HG03571 (cell line): ENCODE results near the gene RAB8A.

ENCODE experiments used
- ATAC-seq: cut with Tn5 transposase; IDR thresholded peaks from one replicate; pipeline ENCODE4 v1.9.1; 2021; ENCODE audit not compliant: unreplicated experiment

RAB8A gene

DNA sequence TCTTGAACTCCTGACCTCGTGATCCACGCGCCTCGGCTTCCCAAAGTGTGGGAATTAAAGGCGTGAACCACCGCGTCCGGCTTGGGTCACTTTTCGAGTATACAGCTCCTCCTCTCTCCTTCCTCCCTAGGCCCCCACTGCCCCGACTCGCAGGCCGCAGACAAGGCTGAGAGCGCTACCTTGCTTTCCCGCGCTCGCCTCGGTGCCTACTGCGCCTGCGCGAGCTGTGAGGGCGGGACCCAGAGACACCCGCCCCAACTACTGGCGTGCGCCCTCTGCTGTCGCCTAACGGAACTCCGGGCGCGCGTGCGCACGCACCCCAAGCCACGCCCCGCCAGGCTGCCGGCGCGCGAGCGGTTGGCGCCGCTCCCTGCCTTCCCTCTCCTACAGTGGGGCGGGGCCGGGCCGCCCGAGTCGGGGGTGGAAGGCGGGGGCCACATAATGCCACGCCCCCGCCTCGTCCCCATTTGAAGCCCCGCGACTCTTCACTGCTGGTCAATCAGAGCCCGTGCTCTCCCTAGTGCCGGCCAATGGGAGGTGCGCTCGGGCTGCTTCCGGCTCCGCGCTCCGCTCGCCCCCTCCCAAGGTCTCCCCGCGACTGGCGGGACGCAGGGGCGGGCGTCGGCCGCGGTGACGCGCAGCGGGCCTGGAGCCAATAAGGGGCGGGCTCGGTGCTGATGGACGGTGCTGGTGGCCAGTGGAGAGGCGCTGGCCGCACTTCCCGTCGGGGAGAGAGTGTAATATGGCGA, at the start of gene RAB8A:
Gene RAB8A (plus strand): TSS at position 730 of the 749 bp plus-strand sequence. CDS start 13 bp downstream, at position 743.
- ATAC-seq: peak; percentile 86

DNA sequence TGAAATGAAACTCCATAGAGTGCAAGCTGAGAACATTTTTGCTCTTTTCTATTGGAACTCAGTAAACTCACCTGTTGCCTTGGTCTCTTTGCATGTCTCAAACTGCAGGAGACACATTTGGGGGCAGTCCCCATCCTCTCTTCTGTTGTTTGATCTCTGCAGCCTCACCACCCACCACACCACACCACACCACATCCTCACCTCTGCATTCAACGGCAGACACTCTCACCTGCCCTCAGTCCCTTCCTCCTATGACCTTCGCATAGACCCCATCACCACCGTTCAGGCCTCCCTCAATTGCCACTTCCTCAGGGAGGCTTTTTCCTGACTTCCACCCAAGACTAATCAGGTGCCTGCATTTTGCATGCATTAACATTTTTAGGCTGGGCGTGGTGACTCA, 49.7 kb upstream of the RAB8A start:
- no peak for ATAC-seq

DNA sequence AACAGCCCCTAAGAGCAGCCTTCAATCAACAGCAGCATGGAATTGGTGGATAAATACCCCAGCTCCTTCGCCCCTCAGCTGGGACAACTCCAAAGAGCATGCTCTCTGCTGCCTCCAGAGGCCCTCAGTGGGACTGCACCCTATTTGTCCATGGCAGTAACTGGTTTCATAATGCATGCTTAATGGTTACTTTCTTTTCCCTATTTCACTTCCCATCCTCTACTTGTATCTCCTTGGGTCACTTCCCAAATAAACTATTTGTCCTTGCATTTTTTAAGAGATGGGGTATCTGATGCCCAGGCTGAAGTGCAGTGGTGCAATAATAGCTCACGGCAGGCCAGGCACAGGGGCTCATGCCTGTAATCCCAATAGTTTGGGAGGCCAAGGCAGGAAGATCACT, 48.9 kb upstream of the RAB8A start:
- ATAC-seq: no peak

DNA sequence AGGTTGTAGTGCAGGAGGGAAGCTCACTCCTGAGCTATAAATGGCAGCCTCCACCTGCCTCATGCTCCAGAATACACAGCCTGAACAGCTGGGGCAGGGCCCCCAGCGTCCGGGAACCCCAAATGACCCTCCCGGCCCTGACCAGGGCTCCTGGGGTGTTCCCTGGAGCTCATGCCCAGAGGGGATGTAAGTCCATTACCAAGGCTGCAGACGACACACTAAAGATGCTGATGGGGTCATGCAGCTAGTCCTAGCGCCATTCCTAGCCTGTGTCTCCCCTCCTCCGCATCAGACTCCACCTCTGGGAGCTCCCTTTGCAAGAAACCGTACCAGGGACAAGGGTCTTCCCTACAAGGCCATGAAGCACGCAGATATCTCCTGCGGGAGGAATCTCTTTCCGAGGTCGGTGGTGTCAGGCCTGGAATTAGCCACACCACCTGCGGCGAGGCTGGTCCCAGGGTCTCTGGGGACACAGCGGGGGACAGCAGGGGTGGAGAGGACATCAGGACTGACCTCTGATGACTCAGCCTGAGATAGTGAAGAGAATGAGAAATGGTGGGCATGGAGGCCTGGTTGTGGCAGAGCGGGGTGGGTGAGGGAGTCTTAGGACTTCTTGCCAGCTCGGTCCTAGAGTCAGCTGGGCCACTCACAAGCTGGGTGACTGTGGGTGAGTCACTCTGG, 47.3 kb upstream of the RAB8A start:
- no peak for ATAC-seq

DNA sequence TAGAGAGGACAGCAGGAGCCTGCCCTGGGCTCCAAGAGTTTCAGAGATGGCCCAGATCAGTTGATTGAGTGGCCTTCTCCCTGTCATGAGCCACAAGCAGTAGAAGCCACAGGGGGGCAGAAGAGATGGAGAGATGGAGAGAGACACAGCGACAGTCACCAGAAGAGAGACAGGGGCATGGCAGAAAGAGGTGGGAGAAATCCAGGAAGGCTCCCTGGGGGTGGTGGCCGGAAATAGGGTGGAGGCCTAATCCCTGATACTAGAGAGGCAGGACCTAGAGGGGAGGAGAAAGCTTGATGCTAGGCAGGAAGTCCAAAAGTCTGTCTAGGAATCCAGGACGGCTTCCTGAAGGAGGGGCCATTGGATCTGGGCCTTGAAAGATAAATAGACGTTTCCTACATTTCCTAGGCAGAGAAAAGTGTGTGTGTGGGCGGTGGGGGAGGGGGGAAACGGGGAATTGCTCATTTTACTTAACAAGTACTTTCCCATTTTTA, 45.0 kb upstream of the RAB8A start:
- ATAC-seq: no peak

DNA sequence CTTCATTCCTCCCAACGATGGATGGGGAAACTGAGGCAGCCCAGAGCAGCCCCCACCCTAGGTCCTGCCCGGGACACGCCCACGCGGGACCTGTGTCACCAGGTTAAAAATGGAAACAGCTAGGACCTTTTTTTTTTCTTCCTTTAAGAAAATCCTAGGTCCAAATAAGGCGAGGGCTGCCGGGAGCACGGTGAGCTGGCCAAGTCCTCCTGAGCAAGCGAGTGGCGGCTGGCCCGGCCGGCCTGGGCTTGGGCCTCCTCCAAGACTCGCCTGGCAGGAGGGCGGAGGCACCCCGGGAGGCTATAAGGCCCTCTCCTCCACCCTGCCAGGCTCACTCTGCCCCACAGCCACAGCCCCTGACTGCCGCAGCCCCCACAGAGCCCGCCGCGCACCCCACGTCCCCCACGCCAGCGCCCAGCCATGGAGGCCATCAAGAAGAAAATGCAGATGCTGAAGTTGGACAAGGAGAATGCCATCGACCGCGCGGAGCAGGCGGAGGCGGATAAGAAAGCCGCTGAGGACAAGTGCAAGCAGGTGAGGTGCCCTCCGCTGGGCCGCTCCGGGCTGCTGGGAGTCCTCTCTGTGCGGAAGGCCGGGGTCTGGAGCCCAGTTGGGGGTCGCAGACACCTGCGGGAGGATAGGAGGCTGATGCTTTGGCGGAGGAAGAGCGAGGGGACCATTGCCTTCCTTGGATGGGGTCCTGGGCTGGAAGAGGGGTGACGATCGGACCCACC, 44.3 kb upstream of the RAB8A start:
- ATAC-seq: no peak

DNA sequence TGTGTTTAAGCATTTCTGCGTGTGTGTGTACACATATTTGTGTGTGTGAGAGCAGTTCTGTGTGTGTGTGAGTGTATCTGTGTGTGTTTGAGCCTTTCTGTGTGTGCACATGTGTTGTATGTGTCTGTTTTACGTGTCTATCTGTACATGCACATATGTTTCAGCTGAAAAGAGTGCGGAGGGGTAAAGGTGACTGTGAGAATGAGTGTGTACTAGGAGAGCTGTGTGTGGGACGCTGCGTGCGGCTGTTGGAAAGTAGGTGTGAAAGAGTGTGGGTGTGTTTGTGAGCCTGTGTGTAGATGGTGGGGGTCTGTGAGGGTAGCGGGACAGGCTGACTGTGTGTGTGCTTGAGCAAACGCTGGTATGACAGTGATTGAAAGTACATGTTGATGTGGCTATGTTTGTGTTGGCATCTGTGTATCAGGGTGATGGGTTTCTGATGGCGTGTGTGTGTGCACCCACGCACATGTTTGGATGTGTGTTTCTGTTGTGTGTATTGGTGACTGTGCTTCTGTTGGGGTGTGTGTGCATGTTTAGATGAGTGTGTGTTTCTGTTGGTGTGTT, 42.9 kb upstream of the RAB8A start:
- no peak for ATAC-seq

DNA sequence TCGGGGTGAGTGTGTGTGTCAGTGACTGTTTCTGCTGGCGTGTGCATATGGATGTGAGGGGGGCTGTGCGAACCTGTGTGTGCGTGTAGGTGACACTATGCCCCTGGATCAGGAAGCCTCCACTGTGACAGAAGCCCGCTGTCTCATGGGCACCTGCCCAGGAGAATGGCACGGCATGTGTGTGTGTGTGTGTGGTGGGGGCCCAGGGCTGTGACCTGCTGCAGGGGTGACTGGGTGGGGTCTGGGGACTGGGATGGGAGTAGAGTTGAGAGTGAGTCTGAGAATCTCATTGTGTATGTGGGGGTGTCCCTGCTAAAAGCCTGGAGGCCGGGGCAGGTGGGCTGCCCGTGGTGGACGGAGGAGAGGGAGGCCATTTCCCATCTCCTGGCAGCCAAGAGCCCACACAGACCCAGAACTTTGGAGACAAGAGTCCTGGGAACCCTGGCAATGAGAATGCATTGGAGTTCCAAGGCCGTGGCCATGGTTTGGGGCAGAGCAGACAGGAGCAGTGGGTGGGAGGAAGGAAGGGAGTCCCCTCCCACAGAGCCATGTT, 41.8 kb upstream of the RAB8A start:
- ATAC-seq: no peak

DNA sequence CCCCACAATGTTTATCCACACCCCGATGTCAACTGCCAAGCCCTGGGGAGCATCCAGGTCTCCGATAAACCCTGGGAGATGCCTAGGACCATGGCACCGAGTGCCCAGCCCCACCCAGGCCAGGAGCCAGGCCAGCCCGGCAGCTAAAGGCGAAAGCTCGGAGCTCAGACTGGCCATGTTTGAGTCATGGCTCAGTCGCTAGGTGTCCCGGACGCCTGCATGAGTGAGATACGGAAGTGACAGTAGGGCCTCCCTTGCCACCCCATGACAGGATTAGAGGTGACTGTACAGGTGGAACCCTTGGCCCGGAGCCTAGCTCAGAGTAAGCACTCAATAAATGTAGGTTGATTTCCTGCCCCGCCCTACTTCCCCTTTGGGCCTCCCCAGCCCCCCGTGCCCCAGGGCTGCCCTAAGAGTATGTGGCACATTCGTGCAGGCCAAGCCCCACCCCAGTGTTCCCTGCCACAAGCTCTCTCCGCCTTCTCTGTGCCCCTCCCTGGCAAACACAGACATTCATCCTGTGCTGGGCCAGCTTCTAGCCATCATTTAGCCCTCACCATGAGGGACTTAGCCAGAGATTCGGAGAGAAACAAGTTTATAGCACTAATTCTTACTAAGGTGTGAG, 41.2 kb upstream of the RAB8A start:
- peak; percentile 58 for ATAC-seq

DNA sequence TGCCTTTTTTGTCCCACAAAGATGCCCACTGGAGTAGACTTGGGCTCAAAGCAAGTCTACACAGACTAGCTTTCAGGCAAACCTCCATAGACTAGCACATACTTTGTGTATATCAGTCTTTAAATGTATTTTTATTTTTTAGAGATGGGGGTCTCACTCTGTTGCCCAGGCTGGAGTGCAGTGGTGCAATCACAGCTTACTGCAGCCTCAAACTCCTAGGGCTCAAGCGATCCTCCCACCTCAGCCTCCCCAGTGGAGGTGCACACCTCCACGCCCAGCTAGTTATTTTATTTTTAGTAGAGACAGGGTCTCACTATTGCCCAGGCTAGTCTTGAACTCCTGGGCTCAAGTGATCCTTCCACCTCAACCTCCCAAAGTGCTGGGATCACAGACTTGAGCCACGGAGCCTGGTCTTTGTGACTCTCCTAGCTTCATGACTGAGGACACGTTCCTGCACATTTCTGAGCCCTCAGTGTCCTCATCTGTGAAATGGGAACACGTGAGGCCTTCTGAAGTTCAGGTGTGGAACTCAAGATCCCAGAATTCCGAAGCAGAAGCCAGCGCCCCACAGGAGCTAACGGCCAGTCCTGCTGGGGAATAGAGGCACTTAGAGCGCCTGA, 40.5 kb upstream of the RAB8A start:
- no peak for ATAC-seq

DNA sequence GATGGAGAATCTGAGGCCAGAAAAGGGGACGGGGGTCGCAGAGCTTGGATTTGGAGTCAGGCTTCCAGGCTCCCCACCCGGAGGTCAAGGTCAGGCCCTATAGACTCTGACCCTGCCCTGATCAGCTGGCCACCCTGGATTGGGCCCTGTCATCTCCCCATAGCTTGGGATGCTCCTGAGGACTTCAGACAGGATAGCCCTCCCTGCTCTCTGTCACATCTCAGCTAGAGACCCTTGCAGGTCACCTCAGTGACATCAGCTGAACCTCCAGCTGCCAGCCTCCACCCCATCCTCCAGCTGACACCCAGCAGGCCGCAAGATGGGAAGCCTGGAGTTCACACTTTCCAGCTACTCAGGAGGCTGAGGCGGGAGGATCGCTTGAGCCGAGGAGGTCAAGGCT, 38.2 kb upstream of the RAB8A start:
- ATAC-seq: no peak

DNA sequence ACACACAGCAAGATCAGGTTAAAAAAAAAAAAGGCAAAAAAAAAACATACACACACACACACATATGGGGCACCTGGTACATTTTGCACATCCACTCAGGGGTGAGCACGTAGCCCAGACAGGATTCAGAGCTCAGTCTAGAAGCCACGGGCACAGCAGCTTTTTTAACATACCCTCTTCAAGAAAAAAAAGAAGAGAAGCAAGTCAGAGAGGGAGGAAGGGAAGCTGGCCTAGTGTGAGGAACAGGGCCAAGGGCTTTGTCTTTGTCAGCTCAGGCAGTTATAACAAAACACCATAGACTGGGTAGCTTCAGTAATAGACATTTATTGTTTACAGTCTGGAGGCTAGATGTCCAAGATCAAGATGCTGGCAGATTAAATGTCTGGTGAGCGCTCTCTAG, 37.7 kb upstream of the RAB8A start:
- no peak for ATAC-seq

DNA sequence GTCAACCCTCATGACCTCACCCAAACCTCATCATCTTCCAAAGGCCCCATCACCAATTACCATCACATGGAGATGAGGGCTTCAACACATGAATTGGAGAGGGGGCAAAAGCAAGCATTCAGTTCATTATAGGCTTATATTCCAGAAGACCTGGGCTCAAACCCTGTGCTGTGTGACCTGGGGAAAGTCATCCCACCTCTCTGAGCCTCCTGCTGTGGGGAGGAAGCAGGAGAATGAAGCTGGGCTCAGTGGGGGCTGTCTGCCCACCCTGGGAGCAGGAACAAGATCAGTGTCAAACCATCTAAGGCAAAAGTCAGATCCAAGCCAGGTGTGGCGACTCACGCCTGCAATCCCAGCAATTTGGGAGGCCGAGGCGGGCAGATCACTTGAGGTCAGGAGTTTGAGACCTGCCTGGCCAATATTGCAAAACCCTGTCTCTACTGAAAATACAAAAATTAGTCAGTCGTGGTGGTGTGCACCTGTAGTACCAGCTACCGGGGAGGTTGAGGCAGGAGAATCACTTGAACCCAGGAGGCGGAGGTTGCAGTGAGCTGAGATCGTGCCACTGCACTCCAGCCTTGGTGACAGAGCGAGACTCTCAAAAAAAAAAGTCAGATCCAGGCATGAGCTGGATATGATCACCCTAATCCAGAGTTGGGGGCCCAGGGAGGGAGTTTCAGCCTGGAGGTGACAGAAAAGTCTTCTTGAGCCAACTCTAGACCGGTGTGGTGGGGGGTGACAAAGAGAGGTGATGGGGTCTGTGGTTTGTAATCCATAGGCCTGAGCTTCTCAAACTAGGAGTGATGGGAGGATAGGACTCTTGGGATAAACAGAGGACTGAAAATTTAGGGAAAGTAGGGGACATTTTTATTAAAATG, 37.0 kb upstream of the RAB8A start:
- ATAC-seq: no peak

DNA sequence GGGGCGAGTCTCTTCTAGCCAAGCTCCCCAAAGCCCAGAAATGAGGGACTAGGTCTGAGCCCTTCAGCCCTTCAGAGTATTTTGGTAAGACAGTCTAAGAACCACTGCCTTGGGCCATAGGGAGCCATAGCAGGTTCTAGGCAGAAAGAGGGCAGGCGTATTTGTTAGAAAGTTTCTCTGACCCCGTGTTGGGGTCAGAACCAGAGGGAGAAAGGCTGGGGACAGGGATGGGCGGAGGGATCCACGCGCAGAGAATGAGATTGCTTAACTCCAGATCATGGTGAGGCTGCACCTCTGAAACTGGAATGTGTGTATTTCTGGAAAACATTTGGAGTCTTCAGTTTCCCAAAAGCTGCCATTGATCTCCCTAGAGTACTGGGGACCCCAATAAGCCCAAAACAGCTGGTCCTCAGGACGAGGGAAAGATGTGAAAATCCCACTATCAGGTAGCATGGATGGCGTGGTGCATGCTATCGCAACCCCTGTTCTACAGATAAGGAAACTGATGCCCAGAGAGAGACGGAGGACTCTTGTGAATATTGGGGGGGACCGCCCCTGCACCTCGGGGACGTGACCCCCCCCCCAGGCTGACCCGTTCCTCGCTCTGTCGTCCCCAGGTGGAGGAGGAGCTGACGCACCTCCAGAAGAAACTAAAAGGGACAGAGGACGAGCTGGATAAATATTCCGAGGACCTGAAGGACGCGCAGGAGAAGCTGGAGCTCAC, 36.1 kb upstream of the RAB8A start:
- no peak for ATAC-seq

DNA sequence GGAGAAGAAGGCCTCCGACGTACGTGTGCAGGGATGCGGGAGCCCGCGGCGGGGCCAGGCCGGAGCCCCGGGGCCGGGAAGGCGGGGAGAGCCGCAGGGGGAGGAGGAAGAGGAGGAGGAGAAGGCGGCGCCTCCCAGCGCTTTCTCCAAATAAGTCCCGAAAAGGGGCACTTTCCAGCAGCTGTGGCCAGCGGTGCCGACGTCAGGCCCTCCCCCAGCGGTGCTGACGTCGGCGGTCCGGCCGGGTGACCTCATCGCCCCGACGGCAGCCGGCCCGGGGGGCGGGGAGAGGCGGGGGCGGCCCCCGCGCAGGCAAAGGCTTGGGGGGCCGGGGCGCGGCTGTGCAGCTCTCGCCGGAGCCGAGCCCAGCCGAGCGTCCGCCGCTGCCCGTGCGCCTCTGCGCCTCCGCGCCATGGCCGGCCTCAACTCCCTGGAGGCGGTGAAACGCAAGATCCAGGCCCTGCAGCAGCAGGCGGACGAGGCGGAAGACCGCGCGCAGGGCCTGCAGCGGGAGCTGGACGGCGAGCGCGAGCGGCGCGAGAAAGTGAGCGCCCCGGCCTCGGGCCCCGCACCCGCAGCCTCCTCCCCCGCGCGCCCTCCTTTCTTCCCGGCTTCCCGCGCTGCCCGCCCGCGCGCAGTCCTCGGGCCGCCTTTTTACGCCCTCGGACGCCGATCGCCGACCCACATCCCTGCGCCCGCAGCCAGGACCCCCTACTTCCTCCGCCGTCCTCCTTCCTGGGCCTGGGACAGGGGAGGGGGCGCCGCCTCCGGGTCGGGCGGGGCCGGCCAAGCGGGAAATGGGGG, 35.3 kb upstream of the RAB8A start, which contains the start of gene TPM4:
Gene TPM4 (plus strand): TSS at position 342 of the 804 bp plus-strand sequence. CDS start 71 bp downstream, at position 413.
- ATAC-seq: peak; percentile 49

DNA sequence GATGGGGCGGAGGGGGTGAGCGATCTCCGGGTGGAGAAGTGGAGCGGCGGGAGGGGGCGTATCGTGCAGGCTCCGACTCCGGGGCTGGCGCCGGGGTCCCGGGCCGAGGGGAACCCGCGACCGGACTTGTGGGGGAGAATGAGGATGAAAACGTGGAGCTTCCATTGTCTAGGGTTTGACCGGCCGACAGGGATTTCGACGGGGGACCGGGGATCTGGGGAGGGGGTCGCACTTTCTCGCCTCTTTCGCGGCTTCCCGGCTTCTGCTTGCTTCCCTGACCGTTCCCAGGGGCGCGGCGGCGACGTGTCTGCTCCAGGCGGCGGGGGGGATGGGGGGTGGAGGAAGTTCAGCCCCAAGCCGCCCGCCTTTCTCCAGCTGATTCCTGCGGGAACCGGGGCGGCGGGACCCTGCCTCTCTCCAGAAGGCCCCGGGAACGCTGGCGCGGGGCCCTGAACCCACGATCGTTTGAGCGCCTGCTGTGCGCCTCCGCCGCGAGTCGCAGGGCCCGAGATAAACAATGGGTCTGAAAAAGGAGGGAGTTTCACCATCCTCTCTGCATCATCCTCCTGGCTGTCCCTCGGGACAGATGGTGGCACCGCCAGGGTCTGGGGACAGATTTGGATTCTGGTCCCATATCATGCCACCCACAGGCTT, 34.6 kb upstream of the RAB8A start:
- no peak for ATAC-seq
